T-helper 2 cell treated with Interferon-gamma antibody and Interleukin-4, amounts not matched to agents 5 μg/mL and 100 μg/mL, for 36 hours (primary cell): ENCODE measurements around the gene ADAT1.

ENCODE experiments used
- DNase-seq: peaks from one replicate; pipeline ENCODE4 v3.0.0; 2021; ENCODE audit warnings: low spot score
- H3K27ac Mint-ChIP-seq: one replicate; pipeline ENCODE4 v1.8.0; 2021; ENCODE audit warnings: mild to moderate bottlenecking, mixed read lengths
- H3K27me3 Mint-ChIP-seq: one replicate; pipeline ENCODE4 v1.8.0; 2021; ENCODE audit warnings: low read depth, mixed read lengths
- H3K36me3 Mint-ChIP-seq: one replicate; pipeline ENCODE4 v1.8.0; 2021; ENCODE audit warnings: low read depth, mixed read lengths
- H3K4me1 Mint-ChIP-seq: one replicate; pipeline ENCODE4 v1.8.0; 2021; ENCODE audit warnings: low read depth, mixed read lengths
- H3K4me3 Mint-ChIP-seq: one replicate; pipeline ENCODE4 v1.8.0; 2022; ENCODE audit warnings: mild to moderate bottlenecking, moderate library complexity, mixed read lengths
- H3K9me3 Mint-ChIP-seq: one replicate; pipeline ENCODE4 v1.8.0; 2021; ENCODE audit warnings: mixed read lengths

The ADAT1 gene

DNA sequence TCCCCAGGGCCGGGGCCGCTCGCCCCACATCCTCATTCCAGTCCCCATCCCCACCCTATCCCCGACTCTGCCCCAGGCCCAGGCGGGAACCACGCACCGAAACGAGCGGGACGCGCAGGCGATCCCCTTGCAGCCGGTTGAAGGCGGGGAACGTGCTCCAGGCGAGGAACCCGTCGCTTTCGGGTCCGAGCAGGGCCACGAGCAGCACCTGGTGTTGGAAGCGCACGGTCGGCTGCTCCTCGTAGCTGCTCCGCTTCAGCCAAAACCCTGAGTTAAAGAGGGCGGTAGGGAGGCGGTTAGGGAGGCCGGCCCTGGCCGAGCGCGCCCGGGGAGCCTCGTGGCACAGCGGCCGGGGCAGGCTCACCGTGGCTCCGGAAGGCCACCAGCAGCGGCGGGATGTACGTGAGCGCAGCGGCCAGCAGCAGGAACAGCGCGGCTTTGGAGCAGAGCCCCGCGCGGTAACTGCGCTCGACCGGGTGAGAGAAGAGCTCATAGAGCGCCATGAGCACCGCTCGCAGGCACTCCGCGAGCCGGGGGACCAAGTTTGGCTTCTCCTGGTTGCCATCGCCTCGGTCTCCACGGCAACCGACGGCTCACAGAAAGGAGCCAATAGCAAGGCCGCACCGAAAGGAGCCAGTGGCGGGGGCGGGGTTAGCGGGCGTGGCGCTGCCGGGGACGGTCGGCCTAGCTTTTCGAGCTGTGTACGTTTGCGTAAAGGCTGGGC, 67.2 kb downstream of the ADAT1 start, which contains the start of gene TMEM231:
TMEM231 (minus strand) TSS at position 546 of the 724 bp plus-strand sequence; CDS start at position 503, 43 bp downstream.
- peaks cover 9% of the 10 kb centered on the region for H3K4me1 Mint-ChIP-seq
- no peaks in the 10 kb centered on the region for H3K9me3 Mint-ChIP-seq
- DNase-seq: peak; percentile 95
- no peaks in the 10 kb centered on the region for H3K36me3 Mint-ChIP-seq
- peak within 1 kb of the TSS; percentile 93 for H3K4me3 Mint-ChIP-seq
- H3K27ac Mint-ChIP-seq: peak within 1 kb of the TSS; percentile 85
- peaks cover 29% of the 10 kb centered on the region for H3K27me3 Mint-ChIP-seq

DNA sequence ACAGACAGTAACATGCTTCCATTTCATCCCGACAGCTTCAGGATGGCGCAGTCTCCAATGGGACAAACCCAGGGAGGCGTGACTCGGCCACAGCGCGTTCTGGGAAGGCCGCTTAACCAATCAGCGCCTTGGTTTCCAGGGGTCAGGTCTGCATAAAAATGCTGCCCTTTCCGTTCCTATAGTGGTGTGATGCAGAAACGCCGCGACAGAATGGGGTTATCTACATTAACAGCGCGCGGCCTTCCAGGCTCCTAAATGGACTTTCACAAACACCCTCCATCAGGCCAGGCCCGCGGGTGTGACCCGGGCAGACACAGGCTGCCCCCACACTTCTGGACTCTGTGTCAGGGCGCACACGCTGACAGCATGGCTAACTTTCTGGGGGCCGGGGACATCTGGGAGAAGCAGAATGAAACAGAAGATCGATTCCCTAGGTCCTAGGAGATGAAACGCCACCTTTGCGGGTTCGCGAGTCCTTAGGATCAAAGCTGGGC, 67.8 kb downstream of the ADAT1 start:
- Mint-ChIP-seq H3K27ac (peak overlapping the region; percentile 85), H3K9me3 (no peaks in the 10 kb centered on the region), H3K36me3 (no peaks in the 10 kb centered on the region), H3K4me1 (peaks cover 9% of the 10 kb centered on the region), H3K27me3 (peaks cover 26% of the 10 kb centered on the region), H3K4me3 (peak overlapping the region; percentile 93)
- no peak for DNase-seq

DNA sequence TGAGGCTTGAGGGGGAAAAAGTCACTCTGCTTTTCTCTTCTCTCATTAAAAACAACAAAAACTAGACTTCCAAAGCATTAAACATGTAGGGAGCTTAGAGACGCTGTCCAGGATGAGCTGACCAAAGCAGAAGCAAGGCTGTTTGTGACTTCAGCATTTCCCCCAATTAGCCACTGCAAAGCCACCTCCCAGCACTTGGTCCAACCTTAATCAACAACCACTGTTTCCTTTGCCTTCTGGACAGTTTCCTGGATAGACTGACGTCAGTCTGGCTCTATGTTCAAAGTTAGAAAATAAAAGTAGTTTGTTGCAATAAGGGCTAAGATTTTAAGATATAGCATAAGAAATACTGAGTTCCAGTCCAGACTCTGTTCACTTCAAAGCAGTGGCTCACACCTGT, 70.1 kb downstream of the ADAT1 start:
- H3K4me1 Mint-ChIP-seq: peaks cover 11% of the 10 kb centered on the region
- H3K27me3 Mint-ChIP-seq: peaks cover 25% of the 10 kb centered on the region
- no peak overlapping the region for H3K4me3 Mint-ChIP-seq
- DNase-seq: no peak
- H3K27ac Mint-ChIP-seq: no peak overlapping the region
- no peaks in the 10 kb centered on the region for H3K9me3 Mint-ChIP-seq
- H3K36me3 Mint-ChIP-seq: no peaks in the 10 kb centered on the region

DNA sequence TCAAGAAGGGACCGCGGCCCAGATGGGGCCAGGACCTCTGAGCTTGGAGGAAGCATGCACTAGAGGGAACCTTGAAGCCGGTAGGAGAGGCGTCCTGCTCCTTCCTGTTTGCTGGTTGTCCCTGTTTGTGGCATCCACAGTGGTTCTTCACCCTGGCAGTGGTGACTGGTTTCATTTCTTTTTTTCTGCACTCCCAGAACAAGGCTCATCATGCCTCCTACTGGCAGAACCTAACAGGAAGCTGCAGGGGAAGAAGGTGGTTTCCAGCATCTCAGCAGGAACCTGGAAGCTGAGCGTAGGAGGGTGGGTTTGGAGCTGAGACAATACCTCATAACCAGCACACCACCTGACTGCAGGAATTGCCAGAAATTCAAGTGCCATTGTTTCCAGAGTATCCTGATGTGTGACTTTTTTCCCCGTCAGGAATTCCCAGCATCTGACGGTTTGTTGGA, 72.8 kb downstream of the ADAT1 start:
- peaks cover 4% of the 10 kb centered on the region for H3K4me1 Mint-ChIP-seq
- no peaks in the 10 kb centered on the region for H3K9me3 Mint-ChIP-seq
- DNase-seq: peak; percentile 37
- H3K27ac Mint-ChIP-seq: no peak overlapping the region
- H3K27me3 Mint-ChIP-seq: peaks cover 25% of the 10 kb centered on the region
- H3K36me3 Mint-ChIP-seq: no peaks in the 10 kb centered on the region
- H3K4me3 Mint-ChIP-seq: no peak overlapping the region
